GM21619 (cell line): Measurements from ENCODE around the gene ZKSCAN1.
"Not testable (repeated sequence)": the region's sequence is repeated elsewhere in the genome, so short reads cannot be mapped to it uniquely, and the experiment has no call there.

Experiments used
- ATAC-seq: cut with Tn5 transposase; IDR thresholded peaks from one replicate; pipeline ENCODE4 v1.9.1; 2021; ENCODE audit not compliant: unreplicated experiment

ZKSCAN1 gene

GRCh38 chr7:100000239-100000638 is 15.2 kb upstream of the ZKSCAN1 start:
- ATAC-seq: no peak

- no peak for ATAC-seq
Measured at GRCh38 chr7:100003711-100004661, 11.4 kb upstream of the ZKSCAN1 start.

GRCh38 chr7:100007887-100008286 is 7.5 kb upstream of the ZKSCAN1 start:
- no peak for ATAC-seq

- ATAC-seq: no peak
Measured at GRCh38 chr7:100008525-100008924, 6.9 kb upstream of the ZKSCAN1 start.

GRCh38 chr7:100009952-100010351 is 5.4 kb upstream of the ZKSCAN1 start:
- ATAC-seq: not testable (repeated sequence)

GRCh38 chr7:100010901-100011300 is 4.5 kb upstream of the ZKSCAN1 start:
- ATAC-seq: no peak

GRCh38 chr7:100011516-100011915 is 3.9 kb upstream of the ZKSCAN1 start:
- ATAC-seq: no peak

GRCh38 chr7:100012385-100013327 is 2.7 kb upstream of the ZKSCAN1 start:
- not testable (repeated sequence) for ATAC-seq

GRCh38 chr7:100013328-100013676 is 2.1 kb upstream of the ZKSCAN1 start:
- ATAC-seq: no peak

- ATAC-seq: no peak
Measured at GRCh38 chr7:100016215-100016901, 962 bp downstream of the ZKSCAN1 start.

GRCh38 chr7:100017300-100017699 is 1.9 kb downstream of the ZKSCAN1 start:
- ATAC-seq: no peak

- no peak for ATAC-seq
Measured at GRCh38 chr7:100017875-100018274, 2.5 kb downstream of the ZKSCAN1 start.

- no peak for ATAC-seq
Measured at GRCh38 chr7:100019908-100020307, 4.5 kb downstream of the ZKSCAN1 start.

- ATAC-seq: no peak
Measured at GRCh38 chr7:100021297-100021696, 5.9 kb downstream of the ZKSCAN1 start.

GRCh38 chr7:100022621-100023020 is 7.2 kb downstream of the ZKSCAN1 start:
- no peak for ATAC-seq

- ATAC-seq: no peak
Measured at GRCh38 chr7:100023526-100023925, 8.1 kb downstream of the ZKSCAN1 start.

GRCh38 chr7:100024020-100024619 is 8.7 kb downstream of the ZKSCAN1 start:
- no peak for ATAC-seq

- no peak for ATAC-seq
Measured at GRCh38 chr7:100027197-100027596, 11.8 kb downstream of the ZKSCAN1 start.

GRCh38 chr7:100029596-100029995 is 14.2 kb downstream of the ZKSCAN1 start:
- ATAC-seq: no peak

GRCh38 chr7:100033526-100033925 is 18.1 kb downstream of the ZKSCAN1 start:
- ATAC-seq: no peak
